Glomerular visceral epithelial cell (primary cell): ENCODE results near the gene USE1.

Experiments used
- DNase-seq: peaks from one replicate; pipeline ENCODE4 v3.0.0-alpha.2; 2016; ENCODE audit errors: extremely low spot score

Gene USE1

GRCh38 chr19:17205237-17206140 is 9.7 kb upstream of the USE1 start:
- DNase-seq: peak; percentile 41

- no peak for DNase-seq
Measured at GRCh38 chr19:17206736-17207581, 8.2 kb upstream of the USE1 start.

- DNase-seq: peak; percentile 52
Measured at GRCh38 chr19:17209126-17210036, 5.8 kb upstream of the USE1 start.

- no peak for DNase-seq
Measured at GRCh38 chr19:17210296-17210695, 4.9 kb upstream of the USE1 start.

- DNase-seq: no peak
Measured at GRCh38 chr19:17211547-17212446, 3.4 kb upstream of the USE1 start.

- no peak for DNase-seq
Measured at GRCh38 chr19:17213334-17213733, 1.8 kb upstream of the USE1 start.

- DNase-seq: no peak
Measured at GRCh38 chr19:17214508-17215126, 540 bp upstream of the USE1 start.

GRCh38 chr19:17216058-17216670 is 1.0 kb downstream of the USE1 start:
- DNase-seq: no peak

- DNase-seq: no peak
Measured at GRCh38 chr19:17219286-17219685, 4.1 kb downstream of the USE1 start.

- DNase-seq: peak; percentile 62
Measured at GRCh38 chr19:17220207-17220758, 5.1 kb downstream of the USE1 start.

GRCh38 chr19:17225053-17225452 is 9.9 kb downstream of the USE1 start:
- DNase-seq: no peak

- DNase-seq: peak; percentile 99
Measured at GRCh38 chr19:17226002-17226933, 11.1 kb downstream of the USE1 start, which contains the start of gene OCEL1. Gene OCEL1, plus strand, starts transcription at chr19:17226226. Its CDS starts 22 bp downstream, at chr19:17226248.

- no peak for DNase-seq
Measured at GRCh38 chr19:17227798-17228367, 12.7 kb downstream of the USE1 start.

- no peak for DNase-seq
Measured at GRCh38 chr19:17229890-17230289, 14.7 kb downstream of the USE1 start.

GRCh38 chr19:17232258-17232657 is 17.1 kb downstream of the USE1 start:
- DNase-seq: no peak

GRCh38 chr19:17234911-17235299 is 19.7 kb downstream of the USE1 start:
- DNase-seq: peak; percentile 46

GRCh38 chr19:17235300-17235970 is 20.3 kb downstream of the USE1 start:
- peak; percentile 64 for DNase-seq
